GM21737 (cell line): Measurements from ENCODE around the gene EVA1C.
"Not testable (repeated sequence)": the region's sequence is repeated elsewhere in the genome, so short reads cannot be mapped to it uniquely, and the experiment has no call there.

Experiments used
- ATAC-seq: cut with Tn5 transposase; IDR thresholded peaks from one replicate; pipeline ENCODE4 v1.9.1; 2021; ENCODE audit warnings: mild to moderate bottlenecking, moderate library complexity; ENCODE audit not compliant: unreplicated experiment

The EVA1C gene

GRCh38 chr21:32389337-32390015 is 23.0 kb upstream of the EVA1C start:
- ATAC-seq, result no peak

DNA sequence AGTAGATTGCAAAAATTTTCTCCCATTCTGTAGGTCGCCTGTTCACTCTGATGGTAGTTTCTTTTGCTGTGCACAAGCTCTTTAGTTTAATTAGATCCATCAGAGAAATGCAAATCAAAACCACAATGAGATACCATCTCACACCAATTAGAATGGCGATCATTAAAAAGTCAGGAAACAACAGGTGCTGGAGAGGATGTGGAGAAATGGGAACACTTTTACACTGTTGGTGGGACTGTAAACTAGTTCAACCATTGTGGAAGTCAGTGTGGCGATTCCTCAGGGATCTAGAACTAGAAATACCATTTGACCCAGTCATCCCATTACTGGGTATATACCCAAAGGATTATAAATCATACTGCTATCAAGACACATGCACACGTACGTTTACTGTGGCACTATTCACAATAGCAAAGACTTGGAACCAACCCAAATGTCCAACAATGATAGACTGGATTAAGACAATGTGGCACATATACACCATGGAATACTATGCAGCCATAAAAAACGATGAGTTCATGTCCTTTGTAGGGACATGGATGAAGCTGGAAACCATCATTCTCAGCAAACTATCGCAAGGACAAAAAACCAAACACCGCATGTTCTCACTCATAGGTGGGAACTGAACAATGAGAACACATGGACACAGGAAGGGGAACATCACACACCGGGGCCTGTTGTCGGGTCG is 21.8 kb upstream of the EVA1C start:
- ATAC-seq, result not testable (repeated sequence)

- ATAC-seq, result no peak
Observed at GRCh38 chr21:32391755-32392154, 20.8 kb upstream of the EVA1C start.

DNA sequence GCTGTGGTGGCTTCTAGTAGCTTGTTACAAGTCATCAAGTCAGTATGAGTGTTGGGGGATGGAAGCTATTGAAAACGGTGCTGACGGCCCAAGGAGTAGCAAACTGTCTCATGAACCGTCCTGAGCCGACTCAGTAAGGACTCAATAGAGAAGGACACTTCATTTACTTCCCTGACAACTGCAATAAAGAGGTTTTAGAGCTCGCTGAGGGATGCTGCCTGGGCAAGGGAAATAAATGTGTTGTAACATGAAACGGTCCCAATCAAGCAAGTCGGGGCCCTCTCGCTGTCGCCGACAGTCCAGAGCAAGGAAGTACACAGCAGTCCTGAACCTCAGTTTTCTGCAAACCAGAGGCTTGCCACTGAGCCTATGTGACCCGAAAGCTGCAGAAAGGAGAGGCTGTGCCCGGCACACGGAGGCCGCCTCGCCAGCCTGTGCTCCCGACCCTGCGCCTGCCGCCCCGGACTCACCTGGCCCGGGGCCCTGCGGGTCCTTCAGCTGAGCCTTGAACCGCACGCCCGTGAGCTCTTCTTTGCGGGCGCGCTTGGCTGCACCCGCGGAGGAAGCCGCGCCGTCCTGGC is 20.1 kb upstream of the EVA1C start:
- no peak for ATAC-seq

- ATAC-seq, result peak; percentile 87
Observed at GRCh38 chr21:32392880-32393676, 19.4 kb upstream of the EVA1C start, which contains the start of gene URB1. URB1 (minus strand) TSS chr21:32393012; CDS start chr21:32392910, 102 bp downstream.

- ATAC-seq, result no peak
Observed at GRCh38 chr21:32393677-32394001, 18.9 kb upstream of the EVA1C start.

DNA sequence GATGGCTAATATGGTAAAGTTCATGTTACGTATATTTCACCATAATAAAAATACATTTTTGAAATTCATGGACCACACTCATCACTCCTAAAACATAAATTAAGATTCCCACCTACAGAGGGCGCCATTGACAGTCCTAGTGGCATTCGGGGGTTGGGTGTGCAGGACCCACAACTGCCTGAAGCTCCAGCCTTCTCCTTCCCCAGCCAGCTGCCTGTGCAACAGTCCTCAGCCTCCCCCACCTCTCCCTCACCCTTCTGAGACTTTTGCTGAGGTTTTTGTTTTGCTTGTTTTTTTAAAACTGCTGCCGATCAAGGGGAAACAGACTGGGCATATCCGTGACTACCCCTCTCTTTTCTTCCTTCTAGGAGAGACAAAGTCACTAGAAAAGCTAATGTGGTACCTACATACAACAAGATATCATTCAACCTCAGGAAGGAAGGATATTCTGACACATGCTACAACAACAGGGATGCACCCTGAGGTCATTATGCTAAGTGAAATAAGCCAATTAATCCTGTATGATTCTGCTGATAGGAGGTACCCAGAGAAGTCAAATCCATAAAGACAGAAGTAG is 9.2 kb upstream of the EVA1C start:
- no peak for ATAC-seq

GRCh38 chr21:32406405-32406804 is 6.1 kb upstream of the EVA1C start:
- ATAC-seq, result no peak

GRCh38 chr21:32410291-32410690 is 2.2 kb upstream of the EVA1C start:
- no peak for ATAC-seq

DNA sequence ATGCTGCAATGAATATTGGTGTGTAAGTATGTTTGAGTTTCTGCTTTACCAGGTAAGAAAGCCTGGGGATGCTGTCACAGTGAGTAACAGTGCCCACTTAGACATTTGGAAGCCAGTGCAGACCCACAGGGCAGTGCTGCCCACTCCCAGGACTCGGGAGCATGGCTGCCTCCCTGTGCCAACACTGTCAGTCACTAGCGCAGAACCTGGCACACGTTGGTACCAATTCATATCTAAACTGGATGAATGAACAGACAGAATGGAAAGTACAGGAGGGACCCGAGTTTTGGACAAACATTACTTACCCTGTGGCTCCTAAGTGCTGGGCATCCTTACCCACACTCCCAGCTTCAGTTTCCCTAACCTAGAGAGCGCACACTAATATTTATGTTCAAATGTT is 1.6 kb upstream of the EVA1C start:
- no peak for ATAC-seq

DNA sequence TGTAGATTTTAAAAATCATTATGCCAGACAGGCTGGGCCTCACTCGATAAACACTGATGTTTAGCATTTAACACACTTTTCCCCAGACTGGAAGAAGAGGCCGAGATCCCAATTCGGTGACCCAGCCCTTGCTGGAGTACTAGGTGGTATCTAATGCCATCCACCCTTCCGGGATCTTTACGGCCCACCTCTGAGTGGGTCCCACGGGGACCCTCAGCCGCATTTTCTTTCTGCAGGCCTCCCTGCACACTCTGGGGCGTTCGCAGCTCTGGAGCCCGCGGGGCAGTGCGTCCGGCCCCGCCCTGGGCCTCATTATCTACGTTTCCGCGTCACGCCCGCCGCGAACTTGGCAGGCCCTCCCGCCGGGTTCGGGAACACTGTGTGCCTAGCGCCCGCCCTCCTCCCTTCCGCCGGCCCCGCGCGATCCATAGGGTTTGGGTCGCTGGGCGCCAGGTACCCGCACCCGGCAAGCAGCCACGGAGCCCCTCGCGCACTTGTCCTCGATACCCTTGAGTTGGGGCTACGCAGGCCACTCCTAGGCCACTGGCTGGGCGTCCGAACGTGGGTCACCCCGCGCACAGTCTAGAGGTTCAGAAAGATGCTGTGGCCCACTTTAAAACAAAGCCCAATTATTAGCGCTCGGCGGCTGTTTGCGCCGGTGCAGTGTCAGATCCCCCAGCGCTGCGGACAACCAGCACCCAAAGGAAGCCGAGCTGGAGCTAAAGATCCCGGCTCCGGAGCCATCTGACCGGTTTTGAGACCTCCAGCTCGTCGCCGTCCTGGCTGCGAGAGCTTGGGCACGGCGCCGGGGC is 950 bp upstream of the EVA1C start:
- no peak for ATAC-seq

DNA sequence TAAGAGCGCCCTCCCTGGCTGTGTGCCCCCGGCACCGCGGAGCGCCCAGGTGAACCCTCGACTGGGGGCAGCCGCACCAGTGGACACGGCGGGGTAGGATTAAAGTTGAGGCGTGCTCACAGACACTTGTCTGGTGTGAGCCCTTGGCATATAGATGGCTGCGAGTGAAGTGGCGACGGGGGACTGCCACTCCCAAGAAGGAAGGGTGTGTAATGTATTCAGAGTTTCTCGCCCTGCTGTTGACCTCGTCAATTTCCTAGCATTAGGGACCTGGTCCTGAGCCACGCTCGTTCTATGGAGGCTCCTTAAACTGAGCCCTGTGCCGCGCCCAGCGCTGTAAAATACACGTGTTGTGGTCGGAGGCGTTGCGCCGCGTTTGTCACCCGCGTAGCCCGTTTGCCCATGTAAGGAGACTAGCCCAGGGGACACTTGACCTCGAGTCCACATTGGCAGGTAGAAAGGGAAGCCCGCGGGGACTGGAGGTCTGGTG is 554 bp downstream of the EVA1C start:
- no peak for ATAC-seq

DNA sequence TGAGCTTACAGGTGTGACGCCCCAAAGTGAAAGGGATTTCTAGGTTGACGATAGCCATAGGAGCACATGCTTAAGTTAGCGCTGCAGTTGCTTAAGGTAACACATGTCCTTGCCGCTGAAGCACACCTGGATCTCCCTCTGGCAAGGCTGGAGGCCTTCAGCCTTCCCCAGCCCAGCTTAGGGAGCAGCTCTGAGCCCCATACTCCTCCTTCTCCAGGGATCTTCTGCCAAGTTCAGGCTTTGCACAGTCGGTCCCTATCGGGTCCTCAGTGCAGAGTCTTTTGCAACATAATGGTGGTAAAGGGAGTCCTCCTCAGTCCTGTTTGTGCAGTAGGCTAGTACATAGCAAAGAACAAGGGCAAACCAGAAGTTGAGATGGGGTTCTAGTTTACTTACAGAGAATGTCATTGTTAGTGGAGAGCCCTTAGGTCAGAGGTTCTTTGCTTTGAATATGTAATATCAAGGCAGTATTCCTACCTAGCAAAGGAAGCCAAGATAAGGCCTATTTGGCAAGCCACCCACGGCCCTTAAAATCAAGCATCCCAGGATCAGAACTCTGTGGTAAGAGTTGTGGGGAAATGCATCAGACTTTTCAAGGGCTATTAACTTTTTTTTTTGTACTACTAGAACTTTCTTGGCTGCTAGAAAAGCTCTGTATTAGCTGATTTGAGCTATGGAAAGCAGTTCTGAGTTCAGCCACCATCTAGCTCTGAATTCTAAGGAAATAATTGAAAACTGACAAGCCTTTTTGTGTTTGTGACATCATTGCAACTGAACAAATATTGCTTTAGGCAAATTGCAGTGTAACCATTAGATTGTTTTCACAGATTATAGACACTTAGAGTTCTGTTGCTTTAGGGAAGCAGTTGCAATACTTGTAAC is 1.4 kb downstream of the EVA1C start:
- no peak for ATAC-seq

GRCh38 chr21:32414579-32415358 is 2.3 kb downstream of the EVA1C start:
- ATAC-seq, result no peak

GRCh38 chr21:32415451-32416398 is 3.2 kb downstream of the EVA1C start:
- ATAC-seq, result no peak

- no peak for ATAC-seq
Observed at GRCh38 chr21:32418146-32418545, 5.6 kb downstream of the EVA1C start.

DNA sequence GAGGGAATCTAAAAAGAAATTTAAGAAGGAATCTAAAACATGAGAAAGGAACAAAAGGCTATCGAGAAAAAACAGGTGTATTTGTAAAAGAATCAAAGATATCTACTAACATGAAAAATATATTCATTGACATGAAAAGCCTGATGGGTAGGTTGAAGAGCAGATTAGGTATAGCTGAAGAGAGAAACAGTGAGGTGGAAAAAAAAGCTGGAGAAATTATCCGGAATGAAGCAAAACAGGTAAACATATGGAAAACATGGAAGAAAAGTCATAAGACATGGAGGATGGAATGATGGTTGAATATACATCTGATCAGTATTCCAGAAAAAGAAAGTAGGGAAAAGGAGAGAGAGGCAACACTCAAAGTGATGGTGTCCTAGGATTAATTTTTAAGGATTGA is 9.6 kb downstream of the EVA1C start:
- ATAC-seq, result no peak
